ENCODE data around the gene TSHZ3. TPM values are rescaled to one million over a fixed set of nuclear protein-coding genes. Genes with fewer than 3 reads are reported as not detected.

The TSHZ3 gene
- total RNA-seq, 2 experiments from 2014 or later: 1.7 to 1.8 TPM

DNA sequence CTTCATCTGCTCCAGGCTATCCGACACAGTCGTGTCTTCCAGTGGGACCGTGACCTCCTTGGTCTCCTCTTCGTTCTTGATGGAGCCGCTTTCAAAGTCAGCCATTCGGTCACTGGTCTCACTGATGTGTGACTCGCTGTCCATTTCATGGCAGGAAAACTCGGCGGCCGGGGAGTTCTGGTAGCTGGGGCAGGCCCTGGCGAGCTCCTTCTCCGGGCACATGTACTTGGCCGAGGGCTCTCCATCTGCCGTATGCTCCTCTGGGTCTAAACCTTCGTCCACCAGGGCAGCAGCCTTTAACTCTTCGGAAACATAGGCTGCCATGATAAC lies 69.8 kb downstream of the TSHZ3 start:
- Mint-ChIP-seq H3K27ac (no peak overlapping the region), H3K4me3 (no peak overlapping the region), H3K4me1 (no peaks in the 10 kb centered on the region), H3K36me3 (ENCODE audit: low read depth) (no peaks in the 10 kb centered on the region), H3K9me3 (no peaks in the 10 kb centered on the region), H3K27me3 (no peaks in the 10 kb centered on the region)
- no peak for DNase-seq
- ChIA-PET POLR2A (no interaction called here), CTCF (interaction anchor here (0.7 kb wide), 1 partner anchor 91 kb away, joined by 3 read pairs; no protein-coding TSS in a partner anchor)

DNA sequence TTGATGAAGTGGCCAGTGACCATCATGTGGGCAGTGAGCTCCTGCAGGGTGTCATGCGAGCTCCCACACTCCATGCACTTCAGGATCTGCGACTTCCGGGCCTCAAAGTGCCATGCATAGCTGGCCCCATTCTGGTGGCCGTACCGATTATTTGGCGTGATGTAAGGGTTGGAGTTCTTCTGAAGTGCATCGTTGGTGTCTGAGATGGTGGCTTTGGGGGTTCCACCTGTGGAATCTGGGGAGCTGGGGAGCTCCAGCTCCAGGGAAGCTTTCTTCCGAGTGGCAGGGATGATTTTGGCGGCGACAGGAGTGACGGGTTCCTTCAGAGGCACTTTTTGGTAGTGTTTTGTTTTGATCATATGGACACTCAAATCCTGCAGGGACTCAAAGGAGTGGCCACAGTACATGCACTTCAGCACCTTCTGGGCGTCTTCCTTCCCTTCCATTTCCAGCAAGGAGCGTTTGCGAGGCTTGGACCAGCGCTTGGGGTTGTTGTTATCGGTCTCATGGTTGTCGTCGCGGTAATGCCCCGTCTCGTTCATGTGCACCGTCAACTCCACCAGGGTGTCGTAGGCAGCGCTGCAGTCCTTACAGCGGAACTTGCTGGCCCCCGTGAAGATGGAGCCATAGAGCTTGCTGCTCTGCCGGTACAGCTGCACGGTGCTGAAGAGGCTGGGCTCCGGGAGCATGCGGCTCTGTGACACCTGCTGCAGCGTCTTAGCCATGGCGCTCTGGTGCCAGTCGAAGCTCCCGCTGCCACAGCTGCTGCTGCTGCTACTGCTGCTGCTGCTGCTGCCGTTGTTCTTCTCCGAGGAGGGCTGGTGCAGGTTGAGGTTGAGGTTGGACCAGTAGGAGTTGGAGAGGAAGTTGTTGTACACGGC lies 70.4 kb downstream of the TSHZ3 start:
- no peak for DNase-seq
- ChIA-PET CTCF (no interaction called here), POLR2A (no interaction called here)
- no peaks in the 10 kb centered on the region for H3K4me1 Mint-ChIP-seq
- H3K36me3 Mint-ChIP-seq (ENCODE audit: low read depth): no peaks in the 10 kb centered on the region
- no peak overlapping the region for H3K27ac Mint-ChIP-seq
- no peak overlapping the region for H3K4me3 Mint-ChIP-seq
- H3K27me3 Mint-ChIP-seq: no peaks in the 10 kb centered on the region
- no peaks in the 10 kb centered on the region for H3K9me3 Mint-ChIP-seq

DNA sequence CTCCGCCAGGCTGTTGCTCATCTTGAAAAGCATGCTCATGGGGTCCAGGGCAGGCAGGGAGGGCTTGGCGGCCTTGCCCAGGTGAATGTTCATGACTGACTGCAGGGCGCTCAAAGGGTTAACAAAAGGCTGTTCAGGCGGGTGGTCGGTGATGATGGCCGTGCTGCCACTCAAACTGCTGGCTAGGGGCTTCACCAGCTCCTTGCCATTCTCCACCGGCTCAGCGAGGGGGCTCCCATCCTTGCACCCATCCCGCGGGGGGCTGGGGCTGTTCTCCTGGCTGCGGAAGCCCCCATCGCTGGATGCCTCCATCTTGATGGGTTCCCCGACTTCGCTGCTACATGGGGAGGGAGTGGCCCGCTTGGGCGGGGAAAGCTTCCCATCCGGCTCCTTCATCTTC lies 71.7 kb downstream of the TSHZ3 start:
- Mint-ChIP-seq H3K9me3 (no peaks in the 10 kb centered on the region), H3K4me1 (no peaks in the 10 kb centered on the region), H3K4me3 (no peak overlapping the region), H3K27ac (no peak overlapping the region), H3K36me3 (ENCODE audit: low read depth) (no peaks in the 10 kb centered on the region), H3K27me3 (no peaks in the 10 kb centered on the region)
- no peak for DNase-seq
- ChIA-PET POLR2A (no interaction called here), CTCF (no interaction called here)

DNA sequence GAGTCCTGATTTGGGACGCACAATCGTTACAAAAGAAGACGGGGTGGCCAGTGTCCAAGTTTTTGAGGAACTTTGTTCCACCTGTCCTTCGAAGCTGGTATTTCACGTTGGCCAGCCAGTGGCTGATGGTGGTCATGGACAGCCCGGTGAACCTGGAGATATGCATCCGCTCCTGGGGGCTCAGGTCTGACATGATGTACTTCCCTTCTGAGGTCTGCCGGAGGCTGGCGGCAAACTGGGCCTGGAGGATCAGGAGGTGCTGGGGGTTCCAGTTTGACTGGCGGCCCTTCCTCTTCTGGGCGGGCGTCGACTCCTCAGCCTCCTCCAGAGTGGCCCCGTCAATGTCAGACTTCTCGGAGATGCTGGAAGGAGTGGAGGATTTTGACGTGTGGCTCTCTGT lies 72.4 kb downstream of the TSHZ3 start:
- ChIA-PET POLR2A (no interaction called here), CTCF (no interaction called here)
- Mint-ChIP-seq H3K27ac (no peak overlapping the region), H3K4me3 (no peak overlapping the region), H3K36me3 (ENCODE audit: low read depth) (no peaks in the 10 kb centered on the region), H3K27me3 (no peaks in the 10 kb centered on the region), H3K4me1 (no peaks in the 10 kb centered on the region), H3K9me3 (no peaks in the 10 kb centered on the region)
- no peak for DNase-seq

DNA sequence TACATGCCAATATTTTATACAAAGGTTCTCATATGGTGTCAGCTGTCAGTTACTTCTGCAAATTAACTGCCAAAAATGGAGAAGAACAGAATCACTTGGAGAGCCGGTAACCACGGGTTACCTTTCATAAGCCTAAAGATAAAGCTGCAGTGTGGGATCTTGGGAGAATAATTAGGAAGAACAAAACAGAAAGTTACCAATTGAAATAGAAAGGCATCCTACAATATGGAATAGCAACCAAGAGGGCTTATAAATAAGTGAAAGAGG lies 74.2 kb downstream of the TSHZ3 start:
- Mint-ChIP-seq H3K4me1 (no peaks in the 10 kb centered on the region), H3K27ac (no peak overlapping the region), H3K27me3 (no peaks in the 10 kb centered on the region), H3K9me3 (no peaks in the 10 kb centered on the region), H3K4me3 (no peak overlapping the region), H3K36me3 (ENCODE audit: low read depth) (no peaks in the 10 kb centered on the region)
- ChIA-PET POLR2A (no interaction called here), CTCF (no interaction called here)
- DNase-seq: no peak

DNA sequence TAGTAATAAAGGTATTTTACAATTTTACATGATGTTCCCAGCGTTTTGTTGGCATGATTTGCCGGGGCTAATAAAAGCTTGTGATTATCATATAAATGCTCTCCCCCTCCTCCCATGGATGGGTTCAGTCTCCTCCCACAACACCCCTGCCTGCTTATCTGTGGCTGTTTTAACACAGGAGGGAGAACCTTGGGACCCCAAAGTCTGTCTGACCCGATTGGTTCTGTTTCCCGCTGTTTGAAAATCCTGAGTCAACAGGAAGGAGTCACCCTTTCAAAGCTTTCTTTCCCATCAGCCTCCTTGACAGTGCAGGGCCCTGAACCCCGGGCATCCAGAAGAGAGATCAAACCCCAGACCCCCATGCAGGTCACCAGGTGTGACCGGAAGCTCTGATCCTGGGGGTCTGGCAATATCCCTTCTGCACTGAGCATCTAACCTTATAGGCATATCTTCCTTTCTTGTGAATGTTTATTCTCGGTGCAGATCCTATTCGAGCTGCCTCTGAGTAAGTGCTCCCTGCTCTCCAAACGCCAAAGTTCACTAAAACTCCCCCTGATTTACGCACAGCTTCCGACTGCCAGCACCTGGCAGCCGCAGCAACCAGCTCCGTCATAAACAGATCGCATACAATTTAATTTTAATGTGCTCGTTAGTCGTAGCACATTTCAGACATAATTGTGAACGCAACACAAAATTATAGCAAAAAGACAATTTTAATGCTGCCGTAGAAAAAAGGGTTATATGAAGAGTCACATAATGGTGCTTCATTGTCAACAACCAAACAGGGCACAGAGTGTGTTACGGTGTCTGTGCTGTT lies 74.8 kb downstream of the TSHZ3 start:
- no peak for DNase-seq
- CTCF ChIA-PET: no interaction called here
- Mint-ChIP-seq H3K9me3 (no peaks in the 10 kb centered on the region), H3K4me1 (no peaks in the 10 kb centered on the region), H3K36me3 (ENCODE audit: low read depth) (no peaks in the 10 kb centered on the region), H3K27ac (no peak overlapping the region), H3K27me3 (no peaks in the 10 kb centered on the region), H3K4me3 (no peak overlapping the region)
- POLR2A ChIA-PET: no interaction called here

DNA sequence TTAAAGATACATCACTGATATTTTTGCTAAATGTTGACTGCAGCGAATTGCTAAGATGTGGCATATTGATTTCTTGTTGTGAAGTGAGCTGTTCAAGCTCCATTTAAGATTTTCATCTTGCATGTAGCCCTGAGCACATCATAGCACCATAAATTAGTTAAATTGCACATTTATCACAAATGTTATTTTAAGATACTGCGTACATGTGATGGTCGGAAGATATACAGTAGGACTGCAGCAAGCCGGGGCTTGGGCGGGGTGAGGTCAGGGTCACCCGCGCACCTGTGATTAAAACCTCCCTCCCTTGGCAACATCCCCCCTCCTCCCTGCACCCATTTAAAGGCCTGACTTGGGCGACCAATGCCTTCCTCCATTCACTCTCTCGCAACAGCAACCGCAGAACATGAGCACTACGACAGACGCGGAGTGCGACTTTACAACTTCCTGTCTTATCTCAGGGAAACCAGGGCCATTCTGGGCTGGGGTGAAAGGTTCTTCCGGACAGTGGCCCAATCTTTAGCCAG lies 76.6 kb downstream of the TSHZ3 start:
- no peak overlapping the region for H3K27ac Mint-ChIP-seq

DNA sequence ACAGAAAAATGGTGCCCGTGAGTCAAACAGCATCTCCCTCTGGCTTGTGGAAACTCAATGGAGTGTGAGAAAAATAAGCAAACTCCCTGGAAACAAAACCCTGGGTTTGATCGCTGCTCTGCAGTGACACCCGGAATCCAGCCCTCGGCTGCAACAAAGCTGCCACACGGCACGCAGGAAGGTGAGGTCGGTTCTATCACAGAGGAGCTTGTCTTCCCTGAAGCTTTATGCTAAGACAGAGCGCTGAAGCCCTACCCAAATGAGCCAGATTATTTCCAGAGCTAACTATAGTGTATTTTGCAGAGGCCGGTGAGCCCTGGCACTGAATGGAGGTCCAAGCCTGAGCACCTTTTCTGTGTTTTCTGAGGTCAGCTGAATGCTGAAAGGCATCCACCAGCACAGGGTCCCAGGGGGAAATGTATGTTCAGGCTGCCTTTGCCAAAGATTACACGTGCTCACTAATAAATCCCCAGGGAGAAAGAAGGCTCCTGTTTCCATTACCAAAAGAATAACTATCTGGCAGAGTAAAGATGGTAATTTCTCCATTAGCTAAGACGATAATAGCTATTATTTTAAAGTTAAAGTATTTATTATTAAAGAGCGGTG lies 77.8 kb downstream of the TSHZ3 start:
- Mint-ChIP-seq H3K4me1 (no peaks in the 10 kb centered on the region), H3K27ac (no peak overlapping the region), H3K4me3 (no peak overlapping the region), H3K27me3 (no peaks in the 10 kb centered on the region), H3K9me3 (no peaks in the 10 kb centered on the region), H3K36me3 (ENCODE audit: low read depth) (no peaks in the 10 kb centered on the region)
- CTCF ChIA-PET: interaction anchor here (0.7 kb wide), 1 partner anchor 76 kb away, joined by 5 read pairs; no protein-coding TSS in a partner anchor
- POLR2A ChIA-PET: no interaction called here
- DNase-seq: no peak

More for the DNA sequence above, 76.6 kb downstream of the TSHZ3 start:
- DNase-seq: no peak
- H3K9me3 Mint-ChIP-seq: no peaks in the 10 kb centered on the region
- H3K4me3 Mint-ChIP-seq: no peak overlapping the region
- H3K4me1 Mint-ChIP-seq: no peaks in the 10 kb centered on the region
- H3K36me3 Mint-ChIP-seq (ENCODE audit: low read depth): no peaks in the 10 kb centered on the region
- POLR2A ChIA-PET: no interaction called here
- no peaks in the 10 kb centered on the region for H3K27me3 Mint-ChIP-seq
- CTCF ChIA-PET: no interaction called here

DNA sequence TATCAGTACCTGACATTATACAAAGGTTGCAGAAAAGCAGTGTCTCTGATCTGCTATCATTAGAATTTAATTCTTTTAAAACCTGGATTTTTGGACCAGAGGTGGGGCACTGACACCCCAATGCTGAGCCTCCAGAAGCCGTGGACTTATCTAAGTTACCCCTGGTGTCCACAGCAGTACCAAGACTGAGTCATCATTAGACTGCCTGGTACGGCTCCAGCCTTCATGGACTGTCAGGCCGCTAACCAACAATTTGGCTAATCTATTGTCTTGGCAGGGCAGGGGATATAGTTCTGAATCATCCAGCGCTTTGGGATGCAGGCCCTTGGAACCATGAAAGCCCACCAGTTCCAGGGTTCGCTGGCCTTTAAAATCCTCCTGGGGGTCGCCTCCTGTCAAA lies 78.3 kb downstream of the TSHZ3 start:
- Mint-ChIP-seq H3K27ac (no peak overlapping the region), H3K27me3 (no peaks in the 10 kb centered on the region), H3K4me1 (no peaks in the 10 kb centered on the region), H3K9me3 (no peaks in the 10 kb centered on the region), H3K4me3 (no peak overlapping the region), H3K36me3 (ENCODE audit: low read depth) (no peaks in the 10 kb centered on the region)
- POLR2A ChIA-PET: no interaction called here
- no peak for DNase-seq
- CTCF ChIA-PET: interaction anchor here (0.7 kb wide), 1 partner anchor 76 kb away, joined by 5 read pairs; no protein-coding TSS in a partner anchor

DNA sequence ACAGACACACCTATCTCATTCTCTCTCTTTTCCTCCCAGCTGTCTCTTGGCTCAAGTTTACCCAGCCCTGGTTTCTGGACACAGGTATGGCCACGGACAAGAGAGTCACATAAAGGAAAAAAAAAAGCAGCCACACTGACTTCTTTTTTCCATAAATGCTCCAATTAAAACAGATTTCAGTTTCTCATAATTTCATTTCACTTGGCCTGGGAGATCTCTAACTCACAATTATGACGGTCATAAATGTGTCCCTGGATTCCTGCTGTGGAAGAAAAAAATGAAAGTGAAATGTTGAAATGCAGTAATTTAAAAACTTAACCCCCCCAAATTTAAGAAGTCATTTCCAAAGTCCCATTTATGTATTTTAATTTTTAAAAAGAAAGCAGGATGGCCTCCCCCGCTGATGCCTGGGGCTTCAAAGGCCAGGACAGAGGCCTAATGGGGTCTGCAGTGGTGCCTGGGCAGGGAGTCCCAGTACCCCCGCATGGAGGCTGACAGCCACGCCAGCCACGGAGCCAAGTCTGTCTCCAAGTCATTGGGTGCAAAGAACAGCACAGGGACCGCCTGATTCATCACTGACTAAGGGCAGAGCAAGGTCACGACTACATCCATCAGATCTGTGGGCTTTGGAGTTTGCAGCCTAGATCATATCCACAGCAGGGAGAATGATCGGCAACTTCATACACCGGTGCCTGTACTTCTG lies 79.7 kb downstream of the TSHZ3 start:
- Mint-ChIP-seq H3K36me3 (ENCODE audit: low read depth) (no peaks in the 10 kb centered on the region), H3K27me3 (no peaks in the 10 kb centered on the region), H3K4me1 (no peaks in the 10 kb centered on the region), H3K27ac (no peak overlapping the region), H3K9me3 (no peaks in the 10 kb centered on the region), H3K4me3 (no peak overlapping the region)
- ChIA-PET POLR2A (no interaction called here), CTCF (no interaction called here)
- DNase-seq: no peak

DNA sequence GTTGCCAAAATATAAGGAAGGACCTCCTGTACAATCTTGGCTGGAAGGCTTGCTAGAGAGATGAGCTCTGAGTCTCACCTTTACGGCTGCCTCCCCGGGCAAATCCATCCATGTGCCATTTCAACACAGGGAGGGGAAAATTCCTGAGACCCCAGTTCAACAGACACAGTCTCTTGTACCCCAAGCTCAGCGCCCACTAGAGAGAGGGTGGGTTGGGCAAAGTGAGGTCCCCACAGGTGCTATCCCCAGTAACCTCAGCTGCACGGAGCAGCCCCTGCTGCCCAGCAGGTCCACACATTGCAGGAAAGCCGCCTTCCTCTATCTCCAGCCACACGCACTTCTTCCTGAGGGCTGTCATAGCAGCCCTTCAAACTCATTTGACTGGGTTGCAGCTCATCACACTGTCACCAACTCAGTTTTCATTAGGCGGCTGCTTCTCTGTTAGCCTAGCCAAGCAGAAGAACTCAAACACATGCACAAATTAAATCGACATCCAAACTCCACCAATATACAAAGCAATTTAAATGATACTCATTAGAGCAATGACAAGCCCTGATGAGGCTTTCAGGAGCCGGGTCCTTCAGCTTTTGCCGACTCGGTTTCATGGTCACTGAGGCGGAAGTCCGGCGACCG lies 80.4 kb downstream of the TSHZ3 start:
- H3K4me1 Mint-ChIP-seq: no peaks in the 10 kb centered on the region
- H3K4me3 Mint-ChIP-seq: no peak overlapping the region
- H3K27me3 Mint-ChIP-seq: no peaks in the 10 kb centered on the region
- H3K9me3 Mint-ChIP-seq: no peaks in the 10 kb centered on the region
- H3K27ac Mint-ChIP-seq: no peak overlapping the region
- no peaks in the 10 kb centered on the region for H3K36me3 Mint-ChIP-seq (ENCODE audit: low read depth)
- no peak for DNase-seq
- POLR2A ChIA-PET: no interaction called here
- CTCF ChIA-PET: no interaction called here

DNA sequence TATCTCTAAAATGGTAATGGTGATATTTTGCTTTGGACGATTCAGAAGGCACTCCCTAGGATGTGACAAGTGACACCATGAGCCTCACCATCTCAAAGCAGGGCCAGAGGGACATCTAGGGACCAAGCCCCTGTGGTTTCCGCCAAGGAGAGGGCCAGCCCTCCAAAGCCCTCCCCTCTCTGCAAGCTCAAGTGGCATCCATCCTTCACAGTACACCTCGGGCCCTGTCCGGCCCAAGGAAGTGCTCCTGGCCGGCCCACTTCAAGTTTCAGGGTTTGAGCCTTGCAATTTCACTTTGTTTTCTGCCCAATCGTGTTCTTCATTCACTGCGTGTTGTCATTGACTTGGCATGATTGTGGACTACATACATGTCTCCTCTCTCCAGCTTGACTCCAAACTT lies 82.5 kb downstream of the TSHZ3 start:
- H3K27me3 Mint-ChIP-seq: peaks cover 1% of the 10 kb centered on the region
- no peak overlapping the region for H3K27ac Mint-ChIP-seq
- H3K4me3 Mint-ChIP-seq: no peak overlapping the region

More for the DNA sequence above, 82.5 kb downstream of the TSHZ3 start:
- no peaks in the 10 kb centered on the region for H3K9me3 Mint-ChIP-seq
- ChIA-PET CTCF (no interaction called here), POLR2A (no interaction called here)
- DNase-seq: no peak
- H3K4me1 Mint-ChIP-seq: no peaks in the 10 kb centered on the region
- no peaks in the 10 kb centered on the region for H3K36me3 Mint-ChIP-seq (ENCODE audit: low read depth)
